GM12891 (cell line): Measurements from ENCODE around the gene SNAP29.
A peak's percentile ranks its signal among the peaks of the same experiment; 100 is the strongest.
"Not testable (repeated sequence)": the region's sequence is repeated elsewhere in the genome, so short reads cannot be mapped to it uniquely, and the experiment has no call there.

Experiments
- DNase-seq: peaks from one replicate; pipeline ENCODE4 v3.0.0; 2011; ENCODE audit warnings: low spot score; ENCODE audit not compliant: insufficient read length
- FAIRE-seq: peaks from 2 replicates; lab custom pipeline; 2011; peaks lifted over from hg19 to GRCh38; lab: Jason Lieb, UNC
- PAX5 ChIP-seq: IDR thresholded peaks from 2 replicates; pipeline ENCODE4 v1.6.1; 2011; ENCODE audit warnings: low read length, moderate library complexity, mild to moderate bottlenecking; ENCODE audit not compliant: insufficient read depth, severe bottlenecking
- POLR2A ChIP-seq: IDR thresholded peaks from 2 replicates; pipeline ENCODE4 v1.6.1; 2011; ENCODE audit warnings: low read depth, low read length, control low read depth
- POLR2AphosphoS5 ChIP-seq: IDR thresholded peaks from 2 replicates; pipeline ENCODE4 v1.6.1; 2011; ENCODE audit warnings: low read depth, low read length, control low read depth
- POU2F2 ChIP-seq: IDR thresholded peaks from 2 replicates; pipeline ENCODE4 v1.6.1; 2011; ENCODE audit warnings: low read depth, mild to moderate bottlenecking, control low read depth, low read length, moderate library complexity
- SPI1 ChIP-seq: IDR thresholded peaks from 2 replicates; pipeline ENCODE4 v1.6.1; 2011; ENCODE audit warnings: low read depth, low read length, control low read depth
- TAF1 ChIP-seq: IDR thresholded peaks from 2 replicates; pipeline ENCODE4 v1.6.1; 2011; ENCODE audit warnings: low read depth, low read length, control low read depth

SNAP29 gene

DNA sequence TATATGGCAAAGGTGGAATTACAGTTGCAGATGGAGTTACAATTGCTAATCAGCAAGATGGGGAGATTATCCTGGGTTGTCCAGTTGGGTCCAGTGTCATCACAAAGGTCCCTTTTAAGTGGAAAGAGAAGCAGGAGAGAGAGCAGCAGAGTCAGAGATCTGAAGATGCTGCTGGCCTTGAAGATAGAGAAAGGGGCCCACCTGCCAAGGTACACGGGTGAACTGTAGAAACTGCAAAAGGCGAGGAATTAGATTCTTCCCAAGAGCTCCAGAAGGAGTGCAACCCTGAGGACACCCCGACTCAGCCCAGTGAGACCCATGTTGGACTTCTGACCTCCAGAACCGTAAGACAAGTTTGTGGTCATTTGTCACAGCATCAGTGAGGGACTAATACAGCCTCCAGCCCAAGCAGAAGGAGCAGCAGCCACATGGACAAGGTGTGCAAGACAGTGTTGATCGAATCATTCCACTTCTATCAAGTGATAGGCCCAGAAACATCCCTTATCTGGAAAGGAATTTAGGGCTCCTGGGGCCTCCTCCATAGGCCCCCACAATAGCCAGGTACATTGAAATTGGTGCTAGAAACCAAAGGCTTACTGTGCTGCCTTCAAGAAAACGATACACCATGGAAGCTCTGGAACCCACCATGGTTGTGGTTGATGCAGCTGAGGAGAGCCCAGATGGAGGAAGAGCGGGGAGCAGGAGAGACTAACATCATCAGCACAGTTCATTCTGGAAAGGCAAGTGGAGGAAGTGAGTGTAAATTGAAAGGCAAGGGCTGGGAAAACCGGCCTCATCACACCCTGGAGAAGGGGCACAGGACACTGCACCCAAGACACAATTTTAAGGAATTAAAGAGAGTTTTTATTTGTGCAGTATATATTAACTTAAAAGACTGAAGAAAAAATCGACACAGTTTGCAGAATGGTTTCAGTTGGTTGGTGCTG is 23.3 kb downstream of the SNAP29 start:
- DNase-seq (no peak), FAIRE-seq (no peak)

DNA sequence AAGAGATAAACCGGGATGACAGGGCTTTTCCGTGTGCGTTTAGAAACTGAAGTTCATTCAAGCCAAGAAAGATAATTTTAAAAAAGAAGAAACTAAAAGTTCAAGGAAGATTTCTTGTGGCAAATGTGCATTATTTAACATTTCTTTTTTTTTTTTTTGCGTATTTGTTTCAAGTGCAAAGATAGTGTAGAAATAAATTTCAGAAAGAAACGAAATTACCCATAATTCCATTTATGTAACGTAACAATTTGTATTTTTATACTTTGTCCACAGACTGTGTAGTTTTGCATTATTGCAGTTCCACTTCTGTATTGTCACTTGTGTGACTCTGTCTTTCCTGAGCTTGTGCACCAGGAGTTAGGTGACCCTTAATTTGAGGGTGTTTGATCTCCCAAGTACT is 24.0 kb downstream of the SNAP29 start:
- DNase-seq, result no peak
- FAIRE-seq, result no peak
- no peak for TF ChIP-seq POLR2AphosphoS5
- no peak for TF ChIP-seq POU2F2
- no peak for TF ChIP-seq POLR2A
- TF ChIP-seq PAX5, result no peak
- TF ChIP-seq TAF1, result no peak
- no peak for TF ChIP-seq SPI1

More for the DNA sequence above, 23.3 kb downstream of the SNAP29 start:
- TF ChIP-seq SPI1 (no peak), PAX5 (no peak), POLR2A (no peak), POLR2AphosphoS5 (no peak), TAF1 (no peak), POU2F2 (no peak)

DNA sequence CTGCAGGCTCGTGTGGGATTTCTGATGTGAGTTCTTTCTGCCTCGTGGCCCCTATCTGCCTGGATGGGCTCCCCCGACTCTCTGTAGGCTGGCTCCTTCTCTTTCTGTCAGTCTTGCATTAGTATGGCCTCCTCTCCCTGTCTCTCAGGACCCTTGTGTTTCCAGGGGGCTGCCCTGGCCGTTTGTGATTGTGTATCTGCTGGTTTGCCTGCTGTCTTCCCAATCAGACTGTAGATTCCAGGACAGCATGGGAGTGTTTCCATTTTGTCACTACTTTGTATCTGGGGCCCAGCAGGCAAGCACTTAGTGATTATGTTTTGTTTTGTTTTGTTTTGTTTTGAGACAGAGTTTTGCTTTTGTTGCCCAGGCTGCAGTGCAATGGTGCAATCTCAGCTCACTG is 25.6 kb downstream of the SNAP29 start:
- FAIRE-seq (no peak), DNase-seq (no peak)
- no peak for TF ChIP-seq POU2F2
- no peak for TF ChIP-seq PAX5

DNA sequence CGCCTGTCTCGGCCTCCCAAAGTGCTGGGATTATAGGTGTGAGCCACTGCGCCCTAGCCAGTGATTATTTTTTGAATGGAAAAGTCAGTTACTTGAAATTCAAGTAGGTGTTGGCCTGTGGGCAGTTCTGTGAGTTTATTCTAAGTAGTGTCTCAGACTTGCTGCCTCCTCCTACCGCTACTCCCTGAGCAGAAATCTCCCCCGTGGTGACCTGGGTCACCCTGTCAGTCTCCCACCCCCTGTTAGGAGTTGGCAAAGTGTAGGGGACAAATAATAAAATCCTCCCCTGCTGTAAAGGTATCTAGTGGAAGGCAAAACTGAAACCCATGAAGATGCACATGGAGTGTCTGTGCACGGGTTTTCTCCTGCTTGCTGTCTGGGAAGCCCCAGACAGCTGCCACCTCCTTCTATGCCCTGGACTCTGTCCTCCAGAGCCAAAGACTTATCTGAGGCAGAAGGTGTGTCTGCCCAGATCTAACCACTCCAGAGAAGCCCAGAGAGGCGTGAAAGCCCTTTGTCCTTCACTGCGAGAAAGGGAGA is 26.3 kb downstream of the SNAP29 start:
- DNase-seq (no peak), FAIRE-seq (no peak)
- no peak for TF ChIP-seq POLR2AphosphoS5
- no peak for TF ChIP-seq PAX5
- no peak for TF ChIP-seq SPI1
- no peak for TF ChIP-seq TAF1
- no peak for TF ChIP-seq POU2F2
- TF ChIP-seq POLR2A, result no peak

DNA sequence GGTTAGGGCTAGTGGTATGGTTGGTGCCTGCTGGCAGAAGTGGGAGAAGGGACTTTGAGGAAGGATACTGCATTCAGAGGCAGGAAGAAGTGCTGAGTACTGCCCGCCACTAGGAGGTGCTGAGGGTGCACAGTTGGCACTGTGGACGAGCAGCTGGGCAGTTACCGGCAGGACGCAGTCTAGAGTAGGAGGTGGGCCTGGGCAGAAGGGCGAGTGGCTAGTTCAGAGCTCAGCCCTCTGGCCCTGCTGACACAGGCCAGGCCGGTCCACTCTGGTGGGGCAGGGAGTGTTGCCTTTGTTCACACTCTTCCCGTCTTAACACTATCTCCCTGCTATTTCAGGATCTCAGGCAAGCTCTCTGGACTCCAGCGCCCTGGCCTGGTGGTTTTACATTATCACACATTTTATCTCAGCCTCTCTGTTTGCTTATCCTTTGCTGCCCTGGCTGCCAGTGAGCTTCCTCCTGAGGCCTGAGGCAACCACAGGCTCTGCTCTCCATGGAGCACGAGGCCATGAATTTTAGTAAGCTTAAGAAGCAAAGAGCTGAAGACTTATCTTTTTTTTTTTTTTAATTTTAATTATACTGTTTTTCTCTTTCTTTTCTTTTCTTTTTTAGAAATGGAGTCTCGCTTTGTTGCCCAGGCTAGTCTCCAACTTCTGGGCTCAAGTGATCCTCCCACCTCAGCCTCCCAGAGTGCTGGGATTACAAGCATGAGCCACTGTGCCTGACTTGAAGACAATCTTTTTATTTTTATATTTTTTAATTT is 26.9 kb downstream of the SNAP29 start:
- peak; percentile 71 for DNase-seq
- peak; percentile 92 for FAIRE-seq
- no peak for TF ChIP-seq TAF1

DNA sequence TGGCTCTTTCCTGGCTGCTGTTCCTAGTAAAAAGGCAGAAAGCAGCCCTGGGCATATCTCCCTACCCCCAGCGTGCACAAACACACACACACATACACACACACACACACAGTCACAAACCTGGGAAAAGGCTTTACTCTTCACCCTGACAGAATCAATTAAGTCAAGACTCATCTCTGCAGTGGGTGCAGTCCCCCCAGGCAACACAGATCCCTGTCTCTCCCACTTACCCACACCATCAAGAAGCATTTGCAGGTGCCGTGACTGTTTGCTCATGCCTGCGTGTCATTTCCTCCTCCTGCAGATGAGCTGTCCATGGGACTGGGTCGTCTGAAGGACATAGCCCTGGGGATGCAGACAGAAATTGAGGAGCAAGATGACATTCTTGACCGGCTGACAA is 28.6 kb downstream of the SNAP29 start:
- TF ChIP-seq SPI1 (no peak), POLR2A (no peak), POLR2AphosphoS5 (no peak), POU2F2 (no peak), TAF1 (no peak), PAX5 (no peak)
- DNase-seq (no peak), FAIRE-seq (no peak)

DNA sequence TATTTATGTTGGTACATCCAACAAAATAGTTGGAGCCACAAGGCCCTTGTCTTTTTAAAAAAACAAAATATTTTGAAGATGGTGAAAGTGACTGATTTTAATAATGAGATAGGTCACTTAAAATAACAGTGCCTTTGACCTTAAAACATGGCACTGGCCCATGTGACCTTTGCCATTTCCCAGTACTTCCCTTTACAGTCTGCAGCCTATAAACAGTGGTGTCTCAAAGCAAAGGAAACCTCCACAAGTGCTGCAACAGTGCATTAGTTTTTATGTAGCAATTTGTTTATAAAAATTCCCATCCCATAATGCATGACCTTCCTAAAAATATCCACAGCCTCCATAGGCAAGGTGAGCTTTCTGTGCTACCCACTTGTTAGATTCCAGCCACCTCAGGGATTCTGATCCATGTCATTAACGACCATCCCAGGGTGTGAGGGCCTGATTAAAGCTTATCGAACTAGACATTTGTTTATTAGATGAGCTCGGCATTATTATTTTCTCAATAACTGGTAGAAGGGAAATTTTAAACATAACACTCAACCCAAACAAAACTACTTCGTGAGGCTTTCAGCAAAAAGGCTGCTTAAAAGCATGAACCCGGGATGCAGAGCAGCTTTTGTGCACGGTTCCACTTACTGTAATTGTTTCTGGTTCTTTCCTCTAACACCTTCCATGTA is 30.4 kb downstream of the SNAP29 start:
- no peak for TF ChIP-seq POLR2AphosphoS5
- no peak for FAIRE-seq
- no peak for DNase-seq

DNA sequence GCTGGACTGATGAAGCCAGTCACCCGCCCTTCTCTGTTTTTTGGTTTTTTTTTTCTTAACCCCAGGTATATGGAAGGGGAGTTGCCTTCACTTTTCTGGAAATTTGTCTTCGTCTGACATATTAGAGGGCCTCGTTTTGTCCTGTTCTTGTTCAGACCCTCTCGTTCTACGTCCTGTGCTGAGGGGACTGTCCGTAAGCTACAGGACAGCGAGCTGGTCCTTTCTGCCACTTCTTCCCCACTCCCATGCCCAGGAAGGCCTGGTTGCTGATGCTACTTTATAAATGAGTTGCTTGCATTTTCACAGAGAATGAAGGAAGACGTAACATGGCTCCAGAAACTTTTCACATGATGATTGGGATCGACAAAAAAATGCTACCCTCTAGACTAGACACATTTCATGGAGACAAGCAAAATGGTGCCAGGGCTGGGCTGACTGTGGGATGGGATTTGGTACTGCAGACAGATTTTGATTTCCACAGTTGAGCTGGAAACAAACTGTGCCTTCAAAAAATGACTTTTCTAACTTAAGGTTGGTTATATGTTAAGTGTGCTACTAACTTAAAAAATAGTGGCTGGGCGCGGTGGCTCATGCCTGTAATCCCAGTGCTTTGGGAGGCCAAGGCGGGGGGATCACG is 31.2 kb downstream of the SNAP29 start:
- TF ChIP-seq POU2F2 (no peak), POLR2A (no peak), TAF1 (no peak), POLR2AphosphoS5 (no peak), PAX5 (no peak), SPI1 (no peak)
- FAIRE-seq (no peak), DNase-seq (no peak)

DNA sequence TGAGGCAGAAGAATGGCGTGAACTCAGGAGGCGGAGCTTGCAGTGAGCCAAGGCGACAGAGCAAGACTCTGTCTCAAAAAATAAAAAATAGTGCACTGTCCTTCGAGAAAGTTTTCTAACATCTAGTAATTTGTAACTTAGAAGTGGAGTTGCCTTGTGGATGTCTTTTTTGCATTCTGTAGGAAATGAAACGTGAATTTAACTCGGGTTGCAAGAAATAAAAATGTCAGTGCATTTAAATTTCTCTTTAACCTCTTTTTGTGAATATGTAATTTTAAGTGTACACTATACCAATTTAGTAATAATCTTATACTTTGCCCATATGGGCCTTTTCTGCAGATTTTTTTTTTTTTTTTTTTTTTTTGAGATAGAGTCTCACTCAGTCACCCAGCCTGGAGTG is 32.2 kb downstream of the SNAP29 start:
- FAIRE-seq, result no peak
- TF ChIP-seq TAF1 (no peak), POU2F2 (no peak), POLR2A (no peak), POLR2AphosphoS5 (no peak), SPI1 (no peak), PAX5 (no peak)

DNA sequence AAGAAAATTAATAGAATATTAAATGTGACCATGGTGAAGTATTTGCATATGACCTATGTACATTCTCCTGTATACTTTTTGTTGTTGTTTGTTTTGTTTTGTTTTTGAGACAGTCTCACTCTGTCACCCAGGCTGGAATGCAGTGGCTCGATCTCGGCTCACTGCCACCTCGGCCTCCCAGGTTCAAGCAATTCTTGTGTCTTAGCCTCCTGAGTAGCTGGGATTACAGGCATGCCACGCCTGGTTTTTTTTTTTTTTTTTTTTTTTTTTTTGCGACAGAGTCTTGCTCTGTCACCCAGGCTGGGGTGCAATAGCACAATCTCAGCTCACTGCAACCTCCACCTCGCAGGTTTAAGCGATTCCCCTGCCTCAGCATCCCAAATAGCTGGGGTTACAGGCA is 38.9 kb downstream of the SNAP29 start:
- DNase-seq, FAIRE-seq: not testable (repeated sequence)

More for the DNA sequence above, 32.2 kb downstream of the SNAP29 start:
- no peak for DNase-seq
